ENCODE data around the gene TAF1B. TPM values are rescaled to one million over a fixed set of nuclear protein-coding genes. Genes with fewer than 3 reads are reported as not detected.
"Not testable (repeated sequence)": the region's sequence is repeated elsewhere in the genome, so short reads cannot be mapped to it uniquely, and the experiment has no call there.

The TAF1B gene
- total and polyA plus RNA-seq, 8 donors = 22.0 to 33.9 (median 28.2) TPM

GRCh38 chr2:9857814-9858729, 14.8 kb downstream of the TAF1B start:
- TF ChIP-seq CTCF (IDR thresholded peaks at IDR 0.05) = no peak
- Histone ChIP-seq H3K27me3 (no peaks in the 10 kb centered on the region), H3K36me3 (peaks cover 0 to 68% of the 10 kb centered on the region in 2 donors), H3K4me1 (no peaks in the 10 kb centered on the region), H3K27ac (no peak overlapping the region), H3K9me3 (peaks cover 0 to 19% of the 10 kb centered on the region in 2 donors), H3K4me3 (no peak overlapping the region)
- ATAC-seq = no peak
- intact Hi-C loops (cut with DNase I) = no loop called here
- DNase-seq = no peak

DNA sequence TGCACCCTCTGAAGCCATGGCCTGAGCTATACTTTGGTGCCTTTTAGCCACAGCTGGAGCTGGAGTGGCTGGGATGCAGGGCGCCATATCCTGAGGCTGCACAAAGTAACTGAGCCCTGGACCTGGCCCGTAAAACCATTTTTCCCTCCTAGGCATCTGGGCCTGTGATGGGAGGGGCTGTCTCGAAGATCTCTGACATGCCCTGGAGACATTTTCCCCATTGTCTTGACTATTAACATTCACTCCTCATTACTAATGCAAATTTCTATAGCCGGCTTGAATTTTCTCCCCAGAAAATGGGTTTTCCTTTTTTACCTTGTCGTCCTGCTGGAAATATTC, 15.4 kb downstream of the TAF1B start:
- H3K4me3 ChIP-seq = no peak overlapping the region
- intact Hi-C loops (cut with DNase I) = no loop called here
- DNase-seq = no peak
- ATAC-seq = no peak
- H3K4me1 ChIP-seq = no peaks in the 10 kb centered on the region
- no peak for TF ChIP-seq CTCF (IDR thresholded peaks at IDR 0.05)
- H3K27me3 ChIP-seq = no peaks in the 10 kb centered on the region
- H3K9me3 ChIP-seq = peaks cover 0 to 19% of the 10 kb centered on the region in 2 donors
- H3K27ac ChIP-seq = no peak overlapping the region
- peaks cover 0 to 62% of the 10 kb centered on the region in 2 donors for H3K36me3 ChIP-seq

GRCh38 chr2:9860922-9861580, 17.8 kb downstream of the TAF1B start:
- Histone ChIP-seq H3K9me3 (peaks cover 0 to 19% of the 10 kb centered on the region in 2 donors), H3K36me3 (peaks cover 0 to 39% of the 10 kb centered on the region in 2 donors)
- ATAC-seq; intact Hi-C loops (cut with DNase I); H3K4me3 ChIP-seq; H3K4me1 ChIP-seq; H3K27ac ChIP-seq; H3K27me3 ChIP-seq: not testable (repeated sequence)
- DNase-seq = peak in 1 of 4 donors; percentile 59

- no peak for ATAC-seq
- no peak for DNase-seq
- Histone ChIP-seq H3K27me3 (no peaks in the 10 kb centered on the region), H3K4me1 (no peaks in the 10 kb centered on the region), H3K4me3 (no peak overlapping the region), H3K36me3 (peaks cover 0 to 37% of the 10 kb centered on the region in 2 donors), H3K9me3 (no peaks in the 10 kb centered on the region), H3K27ac (no peak overlapping the region)
- no peak for TF ChIP-seq CTCF (IDR thresholded peaks at IDR 0.05)
- intact Hi-C loops (cut with DNase I) = no loop called here
Observed at GRCh38 chr2:9867881-9868280, 24.6 kb downstream of the TAF1B start.

- ATAC-seq (no peak), DNase-seq (no peak)
- no peak for TF ChIP-seq CTCF (IDR thresholded peaks at IDR 0.05)
- Histone ChIP-seq H3K9me3 (no peaks in the 10 kb centered on the region), H3K4me1 (no peaks in the 10 kb centered on the region), H3K27me3 (no peaks in the 10 kb centered on the region), H3K27ac (no peak overlapping the region), H3K36me3 (peaks cover 0 to 76% of the 10 kb centered on the region in 2 donors), H3K4me3 (no peak overlapping the region)
- intact Hi-C loops (cut with DNase I) = no loop called here
Observed at GRCh38 chr2:9873337-9873736, 30.1 kb downstream of the TAF1B start.

Measured in left lung (tissue), 10 donors.